Hippocampal formation (tissue), 2 donors: ENCODE data around the gene CDC34.

ENCODE experiments used
- DNase-seq, 2 donors: peaks; one replicate each; lab custom pipeline; 2025; lab: John Stamatoyannopoulos, UW

Gene CDC34

GRCh38 chr19:588741-589692 lies 57.5 kb downstream of the CDC34 start:
- peak in 1 of 2 donors; percentile 43 for DNase-seq

DNA sequence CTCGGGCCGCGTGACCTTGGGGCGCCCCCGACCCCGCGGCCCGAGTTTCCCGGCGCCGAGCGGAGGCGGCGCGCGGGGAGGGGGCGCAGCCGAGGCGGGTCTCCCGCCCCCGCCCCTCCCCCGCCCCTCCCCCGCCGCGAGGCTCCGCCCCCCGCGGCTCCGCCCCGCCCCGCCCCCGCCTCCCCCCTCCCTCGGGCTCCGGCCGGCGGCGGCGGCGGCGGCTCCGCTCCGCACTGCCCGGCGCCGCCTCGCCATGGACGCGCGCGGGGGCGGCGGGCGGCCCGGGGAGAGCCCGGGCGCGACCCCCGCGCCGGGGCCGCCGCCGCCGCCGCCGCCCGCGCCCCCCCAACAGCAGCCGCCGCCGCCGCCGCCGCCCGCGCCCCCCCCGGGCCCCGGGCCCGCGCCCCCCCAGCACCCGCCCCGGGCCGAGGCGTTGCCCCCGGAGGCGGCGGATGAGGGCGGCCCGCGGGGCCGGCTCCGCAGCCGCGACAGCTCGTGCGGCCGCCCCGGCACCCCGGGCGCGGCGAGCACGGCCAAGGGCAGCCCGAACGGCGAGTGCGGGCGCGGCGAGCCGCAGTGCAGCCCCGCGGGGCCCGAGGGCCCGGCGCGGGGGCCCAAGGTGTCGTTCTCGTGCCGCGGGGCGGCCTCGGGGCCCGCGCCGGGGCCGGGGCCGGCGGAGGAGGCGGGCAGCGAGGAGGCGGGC lies 58.3 kb downstream of the CDC34 start, which contains the start of gene HCN2:
HCN2 (plus strand) TSS at position 189 of the 703 bp plus-strand sequence; CDS start at position 254, 65 bp downstream.
- DNase-seq = no peak

- no peak for DNase-seq
Observed at GRCh38 chr19:590396-590745, 58.8 kb downstream of the CDC34 start.

DNA sequence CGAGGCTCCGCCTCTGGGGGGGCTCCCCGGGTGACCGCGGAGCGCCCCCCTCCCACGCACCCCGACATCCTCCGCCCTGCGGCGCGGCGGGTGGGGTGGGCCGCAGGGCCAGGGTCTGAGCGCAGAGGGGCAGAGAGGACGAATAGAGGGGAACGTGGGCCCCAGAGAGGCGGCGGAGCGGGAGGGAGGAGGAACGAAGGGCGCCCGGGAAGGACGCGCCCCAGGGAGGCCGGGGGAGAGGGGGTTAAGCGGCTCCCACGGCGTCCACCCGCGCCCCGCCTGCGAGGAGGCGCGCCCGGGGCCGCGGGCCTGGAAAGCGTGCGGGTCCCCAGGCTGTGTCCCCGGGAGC lies 59.2 kb downstream of the CDC34 start:
- no peak for DNase-seq

- peak in 1 of 2 donors; percentile 19 for DNase-seq
Observed at GRCh38 chr19:591099-591958, 59.8 kb downstream of the CDC34 start.
